GM10248 (cell line): ENCODE measurements around the gene TMPRSS13.

Experiments used
- CTCF ChIA-PET: fragments of 300-600 bp; sonication (Branson Sonifier 250); formaldehyde crosslinking; extraction: SDS; loops from one replicate; lab custom pipeline; 2021; ENCODE audit warnings: antibody characterized with exemption; lab: Yijun Ruan, JAX
- POLR2A ChIA-PET: fragments of 350-650 bp; sonication (Branson Sonifier 250); formaldehyde crosslinking; extraction: SDS; loops from one replicate; lab custom pipeline; 2020; ENCODE audit warnings: antibody characterized with exemption; lab: Yijun Ruan, JAX
- DNase-seq: peaks from one replicate; pipeline ENCODE4 v3.0.0; 2012; ENCODE audit errors: extremely low spot score
- CTCF ChIP-seq: IDR thresholded peaks from 2 replicates; pipeline ENCODE4 v1.5.1; 2012; ENCODE audit warnings: mild to moderate bottlenecking, low read depth; ENCODE audit errors: extremely low read depth, missing control alignments, control extremely low read depth

Gene TMPRSS13

GRCh38 chr11:117914991-117915618, 14.1 kb downstream of the TMPRSS13 start:
- DNase-seq: no peak
- POLR2A ChIA-PET: no interaction called here

GRCh38 chr11:117914398-117914761, 14.8 kb downstream of the TMPRSS13 start:
- ChIA-PET CTCF (interaction anchor here (1.0 to 7.4 kb wide), 5 partner anchors 7 to 139 kb away, joined by 3 to 39 read pairs (median 3); no protein-coding TSS in a partner anchor), POLR2A (no interaction called here)

More at GRCh38 chr11:117914991-117915618, 14.1 kb downstream of the TMPRSS13 start:
- TF ChIP-seq CTCF: no peak
- CTCF ChIA-PET: interaction anchor here (1.0 to 7.4 kb wide), 5 partner anchors 19 to 108 kb away, joined by 3 to 39 read pairs (median 3); no protein-coding TSS in a partner anchor

GRCh38 chr11:117913736-117914397, 15.3 kb downstream of the TMPRSS13 start:
- no peak for TF ChIP-seq CTCF
- CTCF ChIA-PET: interaction anchor here (1.0 to 7.4 kb wide), 6 partner anchors 8 to 140 kb away, joined by 3 to 39 read pairs (median 3); no protein-coding TSS in a partner anchor
- POLR2A ChIA-PET: no interaction called here
- DNase-seq: no peak

More at GRCh38 chr11:117914398-117914761, 14.8 kb downstream of the TMPRSS13 start:
- no peak for TF ChIP-seq CTCF
- no peak for DNase-seq

GRCh38 chr11:117912497-117912896, 16.7 kb downstream of the TMPRSS13 start:
- no peak for DNase-seq
- ChIA-PET POLR2A (no interaction called here), CTCF (interaction anchor here (1.0 to 1.5 kb wide), 5 partner anchors 9 to 104 kb away, joined by 3 to 6 read pairs (median 3); no protein-coding TSS in a partner anchor)
- TF ChIP-seq CTCF: no peak

- CTCF ChIA-PET: interaction anchor here (1.0 to 1.5 kb wide), 4 partner anchors 10 to 35 kb away, joined by 3 to 6 read pairs (median 4); no protein-coding TSS in a partner anchor
- no peak for DNase-seq
- TF ChIP-seq CTCF: no peak
- POLR2A ChIA-PET: no interaction called here
Measured at GRCh38 chr11:117911694-117912093, 17.5 kb downstream of the TMPRSS13 start.

- no peak for TF ChIP-seq CTCF
- DNase-seq: no peak
- ChIA-PET POLR2A (no interaction called here), CTCF (interaction anchor here (1.0 to 2.4 kb wide), 5 partner anchors 8 to 485 kb away, joined by 3 to 12 read pairs (median 4); no protein-coding TSS in a partner anchor)
Measured at GRCh38 chr11:117910941-117911655, 18.1 kb downstream of the TMPRSS13 start.
